Mucosa of rectum (tissue), 2 donors: ENCODE results near the gene CFAP97D2.

Experiments used
- H3K27ac ChIP-seq, 2 donors: one replicate each; pipeline ENCODE4 v1.7.0; 2013; ENCODE audit warnings: inconsistent platforms in 2 of 2, low read depth in 2 of 2, low read length in 2 of 2
- H3K27me3 ChIP-seq, 2 donors: one replicate each; pipeline ENCODE4 v1.7.0; 2013; ENCODE audit warnings: low read length in 2 of 2; ENCODE audit not compliant: control insufficient read depth in 2 of 2, insufficient read depth in 2 of 2
- H3K36me3 ChIP-seq, 2 donors: one replicate each; pipeline ENCODE4 v1.7.0; 2013; ENCODE audit warnings: low read length in 2 of 2; ENCODE audit not compliant: control insufficient read depth in 2 of 2, insufficient read depth in 2 of 2
- H3K4me1 ChIP-seq, 2 donors: one replicate each; pipeline ENCODE4 v1.7.0; 2013; ENCODE audit warnings: low read length in 2 of 2, mild to moderate bottlenecking in 1 of 2; ENCODE audit not compliant: control insufficient read depth in 2 of 2, insufficient read depth in 2 of 2
- H3K4me3 ChIP-seq, 2 donors: one replicate each; pipeline ENCODE4 v1.7.0; 2013; ENCODE audit warnings: low read length in 2 of 2
- H3K9ac ChIP-seq, 2 donors: one replicate each; pipeline ENCODE4 v1.7.0; 2013; ENCODE audit warnings: low read length in 2 of 2, low read depth in 1 of 2, mild to moderate bottlenecking in 1 of 2
- H3K9me3 ChIP-seq, 2 donors: one replicate each; pipeline ENCODE4 v1.7.0; 2013; ENCODE audit warnings: low read length in 2 of 2; ENCODE audit not compliant: control insufficient read depth in 2 of 2
- donor health status: healthy.
- donor health status: Normal muscosa, but diverticular disease.

CFAP97D2 gene

GRCh38 chr13:114219392-114219791, 40.3 kb downstream of the CFAP97D2 start:
- Histone ChIP-seq H3K27me3 (no peaks in the 10 kb centered on the region), H3K36me3 (no peaks in the 10 kb centered on the region), H3K4me1 (no peaks in the 10 kb centered on the region), H3K9me3 (no peaks in the 10 kb centered on the region), H3K27ac (no peak overlapping the region), H3K4me3 (no peak overlapping the region), H3K9ac (no peak overlapping the region)

GRCh38 chr13:114222461-114222968, 43.5 kb downstream of the CFAP97D2 start:
- Histone ChIP-seq H3K4me3 (no peak overlapping the region), H3K9ac (no peak overlapping the region), H3K27ac (no peak overlapping the region), H3K27me3 (peaks cover 2% of the 10 kb centered on the region in 2 donors), H3K36me3 (no peaks in the 10 kb centered on the region), H3K9me3 (no peaks in the 10 kb centered on the region), H3K4me1 (no peaks in the 10 kb centered on the region)

GRCh38 chr13:114224201-114224600, 45.1 kb downstream of the CFAP97D2 start:
- no peak overlapping the region for H3K27ac ChIP-seq
- H3K9ac ChIP-seq = no peak overlapping the region
- peaks cover 7 to 12% of the 10 kb centered on the region in 2 donors for H3K27me3 ChIP-seq
- no peak overlapping the region for H3K4me3 ChIP-seq
- no peaks in the 10 kb centered on the region for H3K36me3 ChIP-seq
- H3K9me3 ChIP-seq = no peaks in the 10 kb centered on the region
- H3K4me1 ChIP-seq = no peaks in the 10 kb centered on the region

GRCh38 chr13:114225610-114226009, 46.6 kb downstream of the CFAP97D2 start:
- no peak overlapping the region for H3K27ac ChIP-seq
- no peaks in the 10 kb centered on the region for H3K36me3 ChIP-seq
- peaks cover 10 to 18% of the 10 kb centered on the region in 2 donors for H3K27me3 ChIP-seq
- H3K4me3 ChIP-seq = no peak overlapping the region
- no peak overlapping the region for H3K9ac ChIP-seq
- H3K9me3 ChIP-seq = no peaks in the 10 kb centered on the region
- H3K4me1 ChIP-seq = no peaks in the 10 kb centered on the region

- peaks cover 10 to 19% of the 10 kb centered on the region in 2 donors for H3K27me3 ChIP-seq
- H3K9me3 ChIP-seq = no peaks in the 10 kb centered on the region
- H3K9ac ChIP-seq = no peak overlapping the region
- H3K4me1 ChIP-seq = no peaks in the 10 kb centered on the region
- no peaks in the 10 kb centered on the region for H3K36me3 ChIP-seq
- H3K27ac ChIP-seq = no peak overlapping the region
- no peak overlapping the region for H3K4me3 ChIP-seq
Observed at GRCh38 chr13:114226088-114226487, 47.0 kb downstream of the CFAP97D2 start.

- no peak overlapping the region for H3K4me3 ChIP-seq
Observed at GRCh38 chr13:114226699-114227323, 47.8 kb downstream of the CFAP97D2 start.

GRCh38 chr13:114227528-114227927, 48.5 kb downstream of the CFAP97D2 start:
- Histone ChIP-seq H3K27ac (no peak overlapping the region), H3K9me3 (no peaks in the 10 kb centered on the region), H3K4me1 (no peaks in the 10 kb centered on the region), H3K27me3 (peaks cover 10 to 23% of the 10 kb centered on the region in 2 donors), H3K36me3 (no peaks in the 10 kb centered on the region), H3K4me3 (no peak overlapping the region), H3K9ac (no peak overlapping the region)

More at GRCh38 chr13:114226699-114227323, 47.8 kb downstream of the CFAP97D2 start:
- Histone ChIP-seq H3K27ac (no peak overlapping the region), H3K9ac (no peak overlapping the region), H3K36me3 (no peaks in the 10 kb centered on the region), H3K9me3 (no peaks in the 10 kb centered on the region), H3K27me3 (peaks cover 10 to 19% of the 10 kb centered on the region in 2 donors), H3K4me1 (no peaks in the 10 kb centered on the region)

GRCh38 chr13:114228176-114228575, 49.1 kb downstream of the CFAP97D2 start:
- Histone ChIP-seq H3K36me3 (no peaks in the 10 kb centered on the region), H3K4me1 (no peaks in the 10 kb centered on the region), H3K27ac (no peak overlapping the region), H3K9ac (no peak overlapping the region), H3K4me3 (no peak overlapping the region), H3K27me3 (peaks cover 10 to 23% of the 10 kb centered on the region in 2 donors), H3K9me3 (no peaks in the 10 kb centered on the region)

GRCh38 chr13:114229506-114229905, 50.4 kb downstream of the CFAP97D2 start:
- H3K27me3 ChIP-seq = peaks cover 10 to 23% of the 10 kb centered on the region in 2 donors
- no peak overlapping the region for H3K4me3 ChIP-seq
- no peaks in the 10 kb centered on the region for H3K9me3 ChIP-seq
- no peak overlapping the region for H3K27ac ChIP-seq
- H3K4me1 ChIP-seq = no peaks in the 10 kb centered on the region
- no peak overlapping the region for H3K9ac ChIP-seq
- H3K36me3 ChIP-seq = no peaks in the 10 kb centered on the region

- Histone ChIP-seq H3K9ac (no peak overlapping the region), H3K36me3 (no peaks in the 10 kb centered on the region), H3K27ac (no peak overlapping the region), H3K4me1 (no peaks in the 10 kb centered on the region), H3K27me3 (peaks cover 10 to 23% of the 10 kb centered on the region in 2 donors), H3K9me3 (no peaks in the 10 kb centered on the region), H3K4me3 (no peak overlapping the region)
Observed at GRCh38 chr13:114230117-114230516, 51.1 kb downstream of the CFAP97D2 start.
